ENCODE measurements around the gene MRPL24.
A peak's percentile ranks its signal among the peaks of the same experiment; 100 is the strongest.

Gene MRPL24

DNA sequence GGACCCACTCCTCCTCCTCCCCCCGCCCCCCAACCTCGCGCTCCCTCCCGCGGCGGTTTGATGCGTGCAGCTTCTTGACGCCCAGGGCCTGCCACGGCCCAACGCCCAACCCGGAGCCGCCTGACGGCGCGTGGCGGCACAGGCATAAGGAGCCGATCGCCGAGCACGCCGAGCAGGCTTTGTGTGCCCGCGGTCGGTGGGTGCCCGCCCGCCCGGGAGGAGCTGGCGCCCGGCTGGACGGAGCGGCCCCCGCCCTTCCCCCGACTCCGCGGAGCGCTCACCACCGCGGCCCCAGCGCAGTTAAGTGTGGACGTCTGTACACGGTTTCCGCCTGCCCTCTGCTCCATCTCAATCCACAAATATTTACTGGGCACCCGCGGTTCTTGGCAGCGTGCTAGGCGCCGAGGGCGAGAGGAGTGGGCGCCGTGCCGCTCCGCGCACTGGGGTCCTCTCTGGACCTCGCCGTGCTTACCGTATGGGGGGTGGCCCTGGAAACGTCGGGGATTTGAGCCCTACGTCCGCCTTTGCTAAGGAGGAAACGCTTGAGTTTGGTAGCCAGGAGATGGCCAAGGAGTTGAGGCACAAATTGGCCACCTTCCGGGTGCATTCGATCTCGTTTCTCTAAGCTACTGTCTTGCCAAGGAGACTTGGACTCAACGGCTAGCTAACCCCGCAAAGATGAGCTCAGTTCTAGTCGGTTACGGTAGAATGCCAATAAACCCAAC is 11.0 kb upstream of the MRPL24 start:
- DNase-seq: peak; percentile 97 to 98
- TF ChIP-seq POLR2A (IDR thresholded peaks at IDR 0.05; ENCODE audit: low read length) (peak; percentile 87), GATA1 (IDR thresholded peaks at IDR 0.05; ENCODE audit: low read depth, low read length) (no peak)

DNA sequence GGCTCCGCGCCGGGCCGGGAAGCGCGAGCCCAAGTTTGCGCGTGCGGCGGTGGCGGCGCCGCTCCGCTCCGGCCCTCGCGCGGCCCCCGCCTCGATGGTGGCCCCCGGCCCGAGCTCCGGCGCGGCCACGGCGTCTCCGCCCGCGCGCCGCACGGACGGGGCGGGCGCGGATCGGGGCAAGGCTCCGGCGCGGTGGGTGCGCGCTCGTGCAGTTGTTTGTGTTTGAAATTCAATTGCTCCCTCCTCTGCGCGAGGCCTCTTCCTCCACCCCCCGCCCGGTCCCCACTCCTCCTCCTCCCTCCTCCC is 10.5 kb upstream of the MRPL24 start, which contains the start of gene HDGF:
Gene HDGF (minus strand): TSS at position 225 of the 306 bp plus-strand sequence. CDS start 246 bp downstream, outside the sequence.
- TF ChIP-seq GATA1 (IDR thresholded peaks at IDR 0.05; ENCODE audit: low read depth, low read length): no peak
- TF ChIP-seq POLR2A (IDR thresholded peaks at IDR 0.05; ENCODE audit: low read length): no peak
- no peak for DNase-seq

DNA sequence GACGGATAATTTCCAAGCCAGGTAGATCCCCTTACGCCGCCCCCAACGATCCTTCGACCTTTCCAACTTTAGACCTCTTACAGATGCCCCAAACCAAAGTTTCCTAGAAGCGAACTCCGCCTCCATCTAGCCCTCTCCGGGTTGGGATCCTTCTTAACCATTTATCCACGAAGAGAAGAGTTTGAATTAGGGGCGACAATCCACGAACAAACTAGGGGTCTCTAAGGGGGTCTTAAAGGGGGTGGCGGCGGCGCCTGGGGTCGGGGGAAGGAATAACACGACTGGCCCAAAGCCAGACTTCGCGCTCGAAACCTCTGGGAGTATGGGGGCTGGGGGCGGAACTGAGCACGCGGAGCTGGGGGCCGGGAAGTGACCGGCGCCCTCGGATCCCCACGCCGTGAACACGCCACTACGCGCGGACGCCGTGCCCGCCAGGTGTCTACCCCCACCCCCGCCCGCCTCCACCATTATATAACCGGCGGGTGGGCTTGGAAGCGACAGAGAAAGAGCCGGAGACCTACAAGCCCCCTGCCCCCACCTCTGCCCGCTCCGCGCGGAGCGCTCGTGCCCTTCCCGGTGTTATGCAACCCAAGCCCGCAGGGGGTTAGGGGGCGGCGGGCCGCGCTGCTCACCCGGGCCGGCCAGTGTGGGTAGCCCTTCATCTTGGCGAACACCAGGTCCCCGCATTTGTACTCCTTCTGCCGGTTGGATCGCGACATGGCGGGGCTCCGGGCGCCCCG is 10.0 kb upstream of the MRPL24 start:
- no peak for TF ChIP-seq POLR2A (IDR thresholded peaks at IDR 0.05; ENCODE audit: low read length)
- TF ChIP-seq GATA1 (IDR thresholded peaks at IDR 0.05; ENCODE audit: low read depth, low read length): no peak
- peak; percentile 63 to 77 for DNase-seq

DNA sequence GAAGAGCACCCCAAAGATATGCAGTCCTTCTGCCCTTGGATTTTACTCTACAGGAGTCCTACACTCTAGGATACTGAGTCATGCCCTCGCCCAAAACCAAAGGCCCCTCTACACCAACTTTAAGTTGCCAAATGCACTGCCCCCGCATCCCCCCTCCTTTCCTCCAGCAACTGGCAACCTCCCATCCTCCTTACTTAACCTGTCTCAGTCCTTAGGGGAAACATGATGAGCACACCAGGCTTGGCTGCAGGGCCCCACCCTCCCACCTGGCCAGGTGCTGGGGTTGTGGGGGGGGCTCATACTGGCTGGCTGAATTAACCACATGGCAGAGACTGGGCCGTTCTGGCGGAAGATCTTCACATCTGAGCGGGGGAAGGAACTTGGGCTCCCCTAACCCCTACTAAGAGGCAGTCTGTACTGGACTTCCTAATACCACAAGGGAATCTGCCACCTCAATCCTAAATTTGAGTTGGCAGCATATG is 9.3 kb upstream of the MRPL24 start:
- DNase-seq: peak; percentile 66 to 74
- TF ChIP-seq POLR2A (IDR thresholded peaks at IDR 0.05; ENCODE audit: low read length) (peak; percentile 47), GATA1 (IDR thresholded peaks at IDR 0.05; ENCODE audit: low read depth, low read length) (no peak)

DNA sequence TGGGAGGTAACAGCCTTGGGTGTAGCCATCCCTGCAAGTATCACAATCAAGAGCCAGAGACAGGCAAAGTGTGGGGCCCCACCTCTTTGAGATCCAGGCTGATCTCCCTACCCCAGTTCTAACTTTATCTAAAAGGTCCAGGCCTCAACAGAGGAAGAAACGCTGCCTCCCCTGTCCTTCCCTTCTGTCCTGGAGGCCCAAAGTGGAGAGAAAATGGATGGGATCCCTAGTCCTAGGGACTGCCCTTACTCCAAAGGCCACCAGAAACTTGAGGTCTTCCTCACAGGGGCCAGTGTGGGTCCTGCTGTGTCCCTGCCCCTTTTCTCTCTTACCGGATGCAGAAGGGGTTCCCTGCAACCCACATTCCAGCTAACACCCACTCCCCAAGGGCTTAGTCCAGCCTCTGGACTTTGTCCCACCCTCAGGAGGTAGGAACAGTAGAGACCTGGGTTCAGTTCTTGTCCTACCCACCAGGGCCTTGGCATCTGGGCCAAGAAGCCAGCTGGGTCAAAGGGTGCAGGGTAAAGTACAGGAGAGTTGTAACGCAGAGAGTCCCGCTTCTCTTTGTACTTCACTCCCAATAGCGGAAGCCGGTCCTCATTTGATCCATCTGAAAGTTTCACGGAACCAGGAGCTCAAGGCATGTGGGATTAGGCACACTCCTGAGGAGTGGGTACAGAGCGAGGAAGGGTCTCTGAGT is 8.7 kb upstream of the MRPL24 start:
- DNase-seq: peak; percentile 78 to 88
- peak; percentile 71 for TF ChIP-seq POLR2A (IDR thresholded peaks at IDR 0.05; ENCODE audit: low read length)
- TF ChIP-seq GATA1 (IDR thresholded peaks at IDR 0.05; ENCODE audit: low read depth, low read length): no peak

DNA sequence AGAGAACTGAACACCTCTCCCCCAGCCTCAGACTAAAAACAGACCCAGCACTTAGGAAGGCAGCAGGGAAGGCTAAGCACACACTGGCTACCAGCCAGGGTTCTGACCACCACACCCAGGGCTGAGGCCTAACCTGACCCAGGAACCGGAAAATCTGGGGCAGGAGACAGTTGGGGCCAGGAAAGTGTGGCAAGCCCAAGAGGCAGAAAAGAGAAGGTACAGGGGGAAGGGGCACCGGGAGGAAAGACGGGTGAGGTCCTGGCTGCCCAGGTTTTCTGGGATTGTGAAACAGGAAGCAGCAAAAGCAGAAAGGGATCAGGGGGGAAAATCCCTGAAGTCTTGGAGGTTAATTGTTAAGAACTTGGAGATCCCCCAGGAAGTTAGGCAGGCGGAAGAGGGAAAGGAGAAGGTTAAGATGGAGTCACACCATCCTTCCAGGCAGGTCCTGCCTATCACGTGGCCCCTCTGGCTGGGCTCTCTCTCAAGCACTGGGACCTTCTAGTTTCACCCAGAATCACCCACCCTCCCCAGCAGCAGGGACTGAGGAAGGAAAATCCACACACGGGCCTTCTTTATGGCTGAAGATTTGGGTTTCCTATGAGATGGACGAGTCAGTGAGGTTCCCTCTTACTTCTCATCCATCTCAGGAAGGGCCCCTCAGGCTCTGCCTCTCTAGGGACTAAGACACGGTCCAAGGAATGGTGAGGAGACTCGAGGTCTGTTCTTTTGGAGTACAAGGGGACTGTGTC is 8.0 kb upstream of the MRPL24 start:
- no peak for TF ChIP-seq POLR2A (IDR thresholded peaks at IDR 0.05; ENCODE audit: low read length)
- no peak for TF ChIP-seq GATA1 (IDR thresholded peaks at IDR 0.05; ENCODE audit: low read depth, low read length)
- peak; percentile 71 to 74 for DNase-seq

DNA sequence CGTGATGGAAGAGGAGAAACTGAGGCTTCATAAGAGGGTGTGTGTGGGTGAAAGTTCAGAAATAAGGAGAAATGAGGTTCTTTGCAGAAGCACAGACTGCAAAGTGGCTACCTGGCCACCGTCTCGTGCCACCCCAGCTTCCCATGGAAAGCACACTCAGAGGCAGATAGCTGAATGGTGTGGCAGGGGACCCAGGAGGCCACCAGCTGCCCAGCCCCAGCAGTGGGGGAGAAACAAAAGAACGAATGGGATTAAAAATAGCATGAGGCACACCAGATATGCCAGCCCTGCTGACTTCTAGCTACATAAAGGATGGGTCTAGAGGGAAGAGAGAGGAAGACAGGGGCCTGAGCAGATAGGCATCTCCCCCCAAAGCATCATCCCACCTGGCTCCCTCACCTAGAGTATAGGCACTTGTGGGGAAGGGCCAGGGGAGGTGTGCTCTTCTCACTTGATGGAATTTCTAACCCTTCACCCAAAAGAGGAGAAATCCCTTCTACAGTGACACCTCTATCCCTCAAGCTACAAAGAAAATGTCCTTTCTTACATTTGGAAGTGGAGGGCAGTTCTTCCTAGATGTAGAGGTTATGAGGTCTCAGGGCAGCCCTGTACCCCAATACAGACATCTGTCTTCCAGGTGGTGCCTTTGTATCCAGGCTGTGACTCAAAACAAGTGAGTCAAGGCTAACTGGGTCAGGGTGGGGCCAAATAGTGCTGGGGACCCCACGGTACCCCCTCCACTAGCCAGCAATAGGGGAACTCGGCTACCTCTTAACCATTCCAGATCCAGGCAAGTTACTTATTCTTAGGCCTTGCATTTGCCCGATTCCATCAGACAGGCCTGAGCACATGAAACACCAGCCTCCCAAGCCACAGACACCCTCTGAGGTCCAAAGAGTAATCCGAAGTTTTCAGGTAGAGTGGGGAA is 7.1 kb upstream of the MRPL24 start:
- TF ChIP-seq POLR2A (IDR thresholded peaks at IDR 0.05; ENCODE audit: low read length) (no peak), GATA1 (IDR thresholded peaks at IDR 0.05; ENCODE audit: low read depth, low read length) (no peak)
- no peak for DNase-seq

DNA sequence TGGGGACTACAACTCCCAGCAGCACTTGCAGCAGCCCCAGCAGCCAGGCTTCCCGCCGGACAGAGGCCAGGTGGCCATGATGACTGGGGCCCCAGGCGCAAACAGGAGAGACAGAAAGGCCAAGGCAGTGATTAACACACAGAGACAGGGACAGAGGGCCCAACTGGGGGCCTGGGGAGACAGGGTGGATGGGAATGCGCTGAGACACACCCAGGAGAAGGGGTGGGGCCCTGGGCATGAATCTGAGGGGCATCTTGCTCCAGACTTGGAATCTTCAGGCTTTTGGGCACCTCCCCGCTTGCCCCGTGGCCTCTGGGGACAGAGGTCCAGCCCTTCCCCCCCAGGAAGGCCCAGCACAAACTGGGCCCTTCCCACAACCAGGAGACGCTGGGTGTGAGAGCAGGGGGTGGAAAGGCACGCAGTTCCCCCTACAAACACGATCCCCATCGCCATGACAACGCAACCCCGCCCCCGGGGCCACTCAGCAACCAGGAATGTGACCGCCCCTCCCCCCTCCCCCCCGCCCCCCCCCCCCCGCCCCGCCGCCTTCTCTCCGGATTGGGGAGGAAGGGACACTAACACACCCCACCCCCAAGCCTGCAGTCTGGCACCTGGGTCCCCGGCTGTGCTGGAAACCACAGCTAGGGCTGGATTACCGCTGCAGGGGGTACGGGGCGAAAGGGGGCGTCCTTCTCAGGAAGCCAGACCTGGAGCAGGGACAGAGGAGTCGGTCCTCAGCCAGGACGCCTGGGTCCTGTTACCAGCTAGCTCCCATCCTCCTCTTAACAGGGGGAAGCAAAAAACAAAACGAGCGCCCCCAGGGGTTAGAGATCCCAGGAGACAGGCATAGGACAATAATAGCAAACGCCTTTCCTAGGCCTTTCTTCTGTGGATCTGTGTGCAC is 6.1 kb upstream of the MRPL24 start:
- DNase-seq: peak; percentile 70 to 75
- TF ChIP-seq POLR2A (IDR thresholded peaks at IDR 0.05; ENCODE audit: low read length): no peak
- TF ChIP-seq GATA1 (IDR thresholded peaks at IDR 0.05; ENCODE audit: low read depth, low read length): no peak

DNA sequence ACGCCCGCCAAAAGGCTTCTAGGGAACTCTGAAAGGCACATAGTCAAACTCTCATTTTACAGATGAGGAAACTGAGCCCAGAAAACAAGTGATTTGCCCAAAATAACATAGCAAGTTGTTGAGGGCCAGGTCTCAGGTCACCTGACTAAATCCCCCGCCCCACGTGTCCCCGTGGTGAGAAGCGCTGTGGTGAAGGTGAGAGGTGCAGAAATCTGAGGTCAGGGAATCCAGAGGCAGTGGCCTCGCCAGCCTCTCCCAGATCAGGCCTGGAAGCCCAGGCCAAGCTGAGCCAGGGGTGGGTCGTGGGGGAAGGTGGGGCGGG is 5.5 kb upstream of the MRPL24 start:
- no peak for DNase-seq
- TF ChIP-seq GATA1 (IDR thresholded peaks at IDR 0.05; ENCODE audit: low read depth, low read length) (no peak), POLR2A (IDR thresholded peaks at IDR 0.05; ENCODE audit: low read length) (no peak)

DNA sequence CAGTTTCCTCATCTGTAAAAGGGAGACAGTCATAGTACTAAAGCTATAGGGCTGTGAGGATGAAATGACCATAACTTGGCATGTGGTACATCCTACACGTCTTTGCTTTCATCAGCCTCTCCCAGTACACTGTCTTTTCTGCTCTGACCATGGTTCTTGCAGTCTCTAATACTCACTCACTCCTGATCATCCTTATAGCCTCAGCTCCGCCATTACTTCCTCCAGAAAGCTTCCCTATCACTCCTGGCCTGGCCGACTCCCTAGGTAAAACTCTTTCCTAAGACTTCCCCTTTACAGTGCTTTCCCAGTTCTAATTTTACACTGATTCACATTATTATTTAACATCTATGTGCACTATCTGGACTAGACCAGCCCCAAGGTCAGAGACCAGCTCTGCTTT is 5.0 kb upstream of the MRPL24 start:
- DNase-seq: no peak
- TF ChIP-seq POLR2A (IDR thresholded peaks at IDR 0.05; ENCODE audit: low read length) (no peak), GATA1 (IDR thresholded peaks at IDR 0.05; ENCODE audit: low read depth, low read length) (no peak)

DNA sequence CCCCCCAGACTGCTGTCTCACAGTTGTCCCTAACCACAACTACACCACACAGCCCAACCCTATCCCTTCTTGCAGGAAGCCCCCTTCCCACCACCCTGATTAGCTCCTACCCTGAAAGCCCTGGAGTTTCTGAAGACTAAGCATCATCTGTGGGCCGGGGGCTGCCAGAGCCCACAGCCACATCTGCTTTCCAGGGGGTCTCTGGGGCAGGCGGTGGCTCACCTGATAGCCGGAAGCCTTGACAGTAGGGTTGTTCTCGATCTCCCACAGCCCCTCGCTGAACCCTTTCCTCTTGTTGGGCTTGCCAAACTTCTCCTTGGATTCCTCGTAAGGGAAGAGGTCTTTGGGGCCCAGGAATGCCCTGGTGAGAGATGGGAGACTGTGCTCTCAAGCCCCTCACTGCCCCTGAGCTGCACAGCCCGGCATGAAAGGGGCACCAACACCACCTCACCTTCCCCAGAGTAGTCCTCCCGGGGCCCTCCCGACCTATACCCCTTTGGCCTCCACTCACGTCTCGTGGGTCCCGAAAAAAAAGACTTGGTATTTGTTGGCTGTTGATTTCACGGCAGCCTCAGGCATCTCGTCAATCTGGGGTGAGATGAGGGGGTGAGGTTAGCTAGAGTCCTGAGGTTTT is 4.0 kb upstream of the MRPL24 start:
- no peak for TF ChIP-seq GATA1 (IDR thresholded peaks at IDR 0.05; ENCODE audit: low read depth, low read length)
- TF ChIP-seq POLR2A (IDR thresholded peaks at IDR 0.05; ENCODE audit: low read length): no peak

More for the DNA sequence above, 4.0 kb upstream of the MRPL24 start:
- DNase-seq: no peak
